HG02571 (cell line): ENCODE measurements around the gene ERAP2.
"Not testable (repeated sequence)": the region's sequence is repeated elsewhere in the genome, so short reads cannot be mapped to it uniquely, and the experiment has no call there.

Source experiments
- ATAC-seq: cut with Tn5 transposase; IDR thresholded peaks from one replicate; pipeline ENCODE4 v1.9.1; 2021; ENCODE audit warnings: mild to moderate bottlenecking, moderate library complexity; ENCODE audit not compliant: unreplicated experiment

The ERAP2 gene

GRCh38 chr5:96859375-96859774 lies 16.9 kb upstream of the ERAP2 start:
- ATAC-seq: no peak

- no peak for ATAC-seq
Measured at GRCh38 chr5:96861076-96861475, 15.2 kb upstream of the ERAP2 start.

DNA sequence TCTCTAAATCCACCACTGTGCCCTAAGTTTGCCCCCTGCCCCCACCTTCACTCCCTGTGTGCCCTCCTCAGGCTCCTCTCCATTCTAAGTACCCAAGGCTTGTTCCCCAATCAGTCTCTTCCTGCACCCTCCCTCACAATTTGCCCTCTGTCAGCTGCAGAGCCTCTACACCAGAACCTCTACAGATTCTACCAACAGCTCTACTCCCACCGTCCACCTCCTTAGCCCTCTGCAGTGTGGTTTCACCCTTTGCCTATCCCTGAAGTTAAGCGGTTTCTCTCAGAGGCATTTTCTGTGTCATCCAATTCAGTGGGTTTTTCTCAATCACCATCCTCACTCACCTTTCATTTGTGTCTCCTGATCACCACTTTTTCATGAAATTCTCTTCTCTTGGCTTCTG lies 13.2 kb upstream of the ERAP2 start:
- no peak for ATAC-seq

GRCh38 chr5:96863949-96864584 lies 12.2 kb upstream of the ERAP2 start:
- ATAC-seq: no peak

- no peak for ATAC-seq
Measured at GRCh38 chr5:96864922-96865530, 11.3 kb upstream of the ERAP2 start.

DNA sequence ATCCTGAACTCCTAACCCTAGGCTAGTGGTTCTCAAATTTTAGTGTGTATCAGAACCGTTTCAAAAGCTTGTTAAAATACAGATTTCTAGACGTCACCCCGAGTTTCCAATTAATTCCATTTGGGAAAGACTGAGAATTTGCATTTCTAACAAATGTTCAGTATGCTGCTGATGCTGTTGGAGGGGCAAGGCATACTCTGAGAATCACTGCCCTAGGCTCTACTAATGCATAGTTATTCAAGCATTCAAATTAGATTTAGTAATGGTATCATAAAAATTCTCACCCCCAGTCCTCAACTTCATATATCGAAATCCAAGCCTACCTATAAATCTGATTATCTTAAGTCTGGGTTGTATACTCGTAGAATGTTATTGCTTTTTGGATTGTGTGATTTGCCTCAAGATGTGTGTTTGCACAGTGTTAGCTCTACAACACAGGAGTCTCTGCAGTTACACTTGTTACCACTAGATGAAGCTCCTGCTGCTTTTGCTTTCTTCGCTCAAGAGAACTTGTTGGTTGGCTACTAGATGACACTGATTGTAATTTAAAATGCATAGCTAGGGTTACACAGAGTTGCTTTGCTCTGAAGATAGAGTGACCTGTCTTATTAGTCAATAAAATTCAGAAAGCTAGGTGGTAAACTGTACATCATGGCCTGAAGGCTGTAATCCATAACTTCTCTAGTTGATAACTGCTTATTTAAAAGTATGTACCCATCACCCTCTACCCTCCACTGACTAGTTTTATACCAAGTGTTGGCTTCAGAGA lies 7.5 kb upstream of the ERAP2 start:
- ATAC-seq: peak; percentile 76

- peak; percentile 5 for ATAC-seq
Measured at GRCh38 chr5:96869372-96869641, 7.0 kb upstream of the ERAP2 start.

GRCh38 chr5:96870094-96871026 lies 5.9 kb upstream of the ERAP2 start:
- peak; percentile 76 for ATAC-seq

DNA sequence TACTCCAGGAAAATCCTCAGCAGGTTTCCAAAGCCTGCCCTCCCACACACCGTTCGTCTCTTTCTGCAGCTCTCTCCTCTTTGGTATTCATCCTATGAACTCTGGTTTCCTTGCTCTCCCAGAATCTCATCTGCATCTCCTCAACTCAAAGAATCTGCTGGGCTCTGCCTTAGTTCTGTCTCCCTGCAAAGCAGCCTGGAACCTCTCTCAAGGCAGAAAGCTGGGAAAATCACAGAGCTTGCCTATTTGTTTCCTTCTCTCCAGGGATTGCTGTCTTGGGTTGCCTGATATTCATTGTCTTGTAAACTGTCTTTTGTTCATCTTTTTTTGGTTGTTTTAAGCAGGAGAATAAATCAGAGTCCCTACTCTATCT lies 5.3 kb upstream of the ERAP2 start:
- ATAC-seq: no peak

DNA sequence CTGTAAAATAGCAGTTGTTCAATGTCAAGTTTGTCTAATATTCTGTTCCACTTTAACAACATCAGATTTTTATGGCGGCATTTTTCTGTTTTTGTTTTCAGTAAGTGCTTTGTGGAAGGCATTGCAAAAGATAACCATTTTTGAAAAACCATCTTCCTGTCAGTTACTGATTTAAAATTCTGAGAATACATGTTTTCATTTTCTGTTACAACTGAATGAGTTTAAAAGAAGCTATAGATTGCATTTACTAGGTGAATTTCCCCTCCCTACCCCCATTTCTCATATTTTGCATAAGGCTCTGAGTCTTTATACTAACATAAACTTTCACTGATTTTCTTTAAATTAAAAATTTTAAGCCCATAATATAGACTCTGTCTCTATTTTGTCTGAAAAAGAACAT lies 4.6 kb upstream of the ERAP2 start:
- no peak for ATAC-seq

DNA sequence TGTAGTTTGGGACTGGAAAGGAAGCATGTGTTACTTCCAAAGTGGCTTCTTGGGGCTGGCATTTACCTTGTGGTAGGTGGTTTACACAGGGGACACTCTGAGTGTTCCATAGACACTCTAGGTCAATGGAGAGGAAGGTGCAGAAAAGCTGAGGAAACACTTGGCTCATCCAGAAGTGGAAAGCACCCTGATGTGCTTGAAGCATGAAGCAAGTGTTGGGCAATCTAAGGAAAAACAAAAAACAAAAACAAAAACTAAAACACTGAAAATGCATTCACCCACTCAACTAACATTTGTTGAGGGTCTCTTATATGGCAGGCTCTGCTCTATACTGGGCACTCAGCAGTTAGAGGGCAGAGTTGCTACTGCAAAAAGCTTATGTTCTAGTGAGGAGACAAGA lies 2.9 kb upstream of the ERAP2 start:
- ATAC-seq: no peak

GRCh38 chr5:96874631-96875030 lies 1.7 kb upstream of the ERAP2 start:
- no peak for ATAC-seq

- ATAC-seq: no peak
Measured at GRCh38 chr5:96875791-96876291, 459 bp upstream of the ERAP2 start.

DNA sequence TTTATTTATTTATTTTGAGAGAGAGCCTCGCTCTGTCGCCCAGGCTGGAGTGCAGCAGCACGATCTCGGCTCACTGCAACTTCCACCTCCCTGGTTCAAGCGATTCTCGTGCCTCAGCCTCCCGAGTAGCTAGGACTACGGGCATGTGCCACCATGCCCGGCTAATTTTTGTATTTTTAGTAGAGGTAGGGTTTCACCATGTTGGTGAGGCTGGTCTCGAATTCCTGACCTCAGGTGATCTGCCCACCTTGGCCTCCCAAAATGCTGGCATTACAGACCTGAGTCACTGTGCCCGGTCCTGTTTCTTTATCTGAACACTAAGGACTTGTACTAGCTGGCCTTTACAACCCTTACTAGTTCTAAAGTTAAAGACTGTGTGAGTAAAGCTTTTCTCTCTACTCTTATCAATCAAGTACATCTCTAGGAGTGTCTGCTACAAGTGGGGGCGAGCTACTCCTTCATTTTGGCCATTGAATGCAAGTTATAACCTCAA lies 723 bp downstream of the ERAP2 start:
- ATAC-seq: not testable (repeated sequence)

DNA sequence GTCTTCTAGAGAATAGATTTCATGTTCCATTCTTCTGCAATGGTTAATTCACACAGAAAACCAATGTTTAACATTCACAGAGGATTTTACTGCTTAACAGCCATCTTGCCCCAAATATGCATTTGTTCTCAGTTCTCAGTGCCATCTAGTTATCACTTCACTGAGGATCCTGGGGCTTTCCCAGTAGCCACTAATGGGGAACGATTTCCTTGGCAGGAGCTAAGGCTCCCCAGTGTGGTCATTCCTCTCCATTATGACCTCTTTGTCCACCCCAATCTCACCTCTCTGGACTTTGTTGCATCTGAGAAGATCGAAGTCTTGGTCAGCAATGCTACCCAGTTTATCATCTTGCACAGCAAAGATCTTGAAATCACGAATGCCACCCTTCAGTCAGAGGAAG lies 3.4 kb downstream of the ERAP2 start:
- no peak for ATAC-seq

- no peak for ATAC-seq
Measured at GRCh38 chr5:96880444-96881164, 4.3 kb downstream of the ERAP2 start.

DNA sequence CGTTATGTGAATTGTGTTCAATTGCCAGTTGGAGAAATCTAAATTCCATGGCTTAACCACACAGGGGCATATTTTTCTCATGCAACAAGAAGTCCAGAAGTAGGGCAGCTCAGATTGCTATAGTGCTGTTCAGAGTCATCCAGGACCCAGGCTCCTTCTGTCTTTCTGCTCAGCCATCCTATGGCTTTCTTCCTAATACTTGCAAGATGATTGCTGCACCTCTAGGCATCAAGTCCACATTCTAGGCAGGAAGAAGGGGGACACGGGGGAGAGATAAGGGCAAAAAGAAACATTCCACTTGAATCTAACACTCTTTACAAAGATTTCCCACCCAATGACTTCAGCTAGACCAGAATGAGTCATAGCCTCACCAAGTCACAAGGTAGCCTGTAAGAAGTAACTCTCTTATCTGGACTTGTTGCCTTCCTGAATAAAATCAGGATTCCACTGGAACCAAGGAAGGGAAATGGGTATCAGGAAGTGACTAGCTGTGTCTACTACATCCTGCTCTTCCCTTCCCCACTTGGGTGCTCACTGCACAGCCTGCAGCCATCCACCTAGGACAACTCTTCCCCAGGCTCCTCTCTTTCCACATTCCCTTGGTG lies 5.3 kb downstream of the ERAP2 start:
- ATAC-seq: no peak

DNA sequence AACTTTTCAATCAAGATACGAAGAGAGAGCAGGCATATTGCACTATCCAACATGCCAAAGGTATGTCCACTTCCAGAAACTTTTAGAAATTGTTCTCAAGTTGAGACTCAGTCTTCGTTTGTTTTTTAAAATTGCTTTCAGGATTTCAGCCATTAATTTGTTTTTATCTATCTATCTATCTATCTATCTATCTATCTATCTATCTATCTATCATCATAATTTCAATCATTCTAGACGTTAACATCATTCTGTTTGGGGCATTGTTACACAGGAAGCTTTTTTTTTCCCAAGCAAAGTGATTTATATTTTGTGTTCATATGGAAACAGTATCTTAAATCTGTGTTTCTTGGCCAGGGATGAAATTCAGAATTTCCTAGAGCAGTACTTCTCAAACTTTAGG lies 7.6 kb downstream of the ERAP2 start:
- ATAC-seq: no peak

GRCh38 chr5:96884995-96885394 lies 8.7 kb downstream of the ERAP2 start:
- no peak for ATAC-seq
